GM12801 (cell line): ENCODE results near the gene RHOU.

Experiments used
- TF ChIP-seq, protein P1 (sequence below): IDR thresholded peaks from one replicate; pipeline ENCODE4 v1.5.1; 2011; ENCODE audit warnings: control low read depth; ENCODE audit not compliant: insufficient read length; ENCODE audit errors: extremely low read depth

RHOU gene

DNA sequence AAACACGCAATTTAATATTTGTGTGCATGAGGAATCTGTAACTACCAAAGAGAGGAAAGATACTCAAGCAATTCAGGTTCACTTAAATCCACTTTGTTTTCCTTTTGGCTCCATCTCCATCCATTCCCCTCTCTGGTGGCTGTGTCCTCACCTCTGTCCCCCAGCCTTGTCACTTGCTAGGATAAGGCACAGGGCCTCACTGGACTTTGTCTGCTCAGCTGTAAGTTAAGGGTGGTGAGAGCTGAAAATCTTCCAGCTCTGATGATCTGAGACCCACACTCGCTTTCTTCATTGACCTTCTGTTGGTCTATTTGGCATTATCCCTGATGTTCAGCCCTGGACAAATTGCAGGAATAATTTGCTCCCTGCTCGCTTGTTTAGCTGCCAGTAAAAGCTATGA lies 56.5 kb downstream of the RHOU start:
- TF ChIP-seq, protein P1, sequence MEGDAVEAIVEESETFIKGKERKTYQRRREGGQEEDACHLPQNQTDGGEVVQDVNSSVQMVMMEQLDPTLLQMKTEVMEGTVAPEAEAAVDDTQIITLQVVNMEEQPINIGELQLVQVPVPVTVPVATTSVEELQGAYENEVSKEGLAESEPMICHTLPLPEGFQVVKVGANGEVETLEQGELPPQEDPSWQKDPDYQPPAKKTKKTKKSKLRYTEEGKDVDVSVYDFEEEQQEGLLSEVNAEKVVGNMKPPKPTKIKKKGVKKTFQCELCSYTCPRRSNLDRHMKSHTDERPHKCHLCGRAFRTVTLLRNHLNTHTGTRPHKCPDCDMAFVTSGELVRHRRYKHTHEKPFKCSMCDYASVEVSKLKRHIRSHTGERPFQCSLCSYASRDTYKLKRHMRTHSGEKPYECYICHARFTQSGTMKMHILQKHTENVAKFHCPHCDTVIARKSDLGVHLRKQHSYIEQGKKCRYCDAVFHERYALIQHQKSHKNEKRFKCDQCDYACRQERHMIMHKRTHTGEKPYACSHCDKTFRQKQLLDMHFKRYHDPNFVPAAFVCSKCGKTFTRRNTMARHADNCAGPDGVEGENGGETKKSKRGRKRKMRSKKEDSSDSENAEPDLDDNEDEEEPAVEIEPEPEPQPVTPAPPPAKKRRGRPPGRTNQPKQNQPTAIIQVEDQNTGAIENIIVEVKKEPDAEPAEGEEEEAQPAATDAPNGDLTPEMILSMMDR: no peak

DNA sequence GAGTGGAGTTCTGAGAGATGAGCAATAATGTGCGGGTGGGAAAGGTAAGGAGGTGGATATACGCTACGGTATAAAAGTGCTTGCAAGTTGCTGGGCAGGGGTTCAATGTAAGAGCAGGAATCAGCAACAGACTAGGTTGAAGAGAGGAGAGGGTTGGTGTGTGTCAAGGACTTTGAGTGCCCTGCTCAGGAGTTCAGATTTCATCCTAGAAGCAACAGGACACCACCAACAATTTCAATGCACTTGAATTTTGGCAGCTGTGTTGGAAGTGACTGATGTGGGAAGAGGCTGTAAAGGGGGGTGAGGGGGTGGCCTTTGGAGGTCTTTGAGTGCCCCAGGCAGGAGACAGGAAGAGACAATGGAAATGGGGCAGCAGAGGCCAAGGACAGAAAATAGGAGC lies 57.3 kb downstream of the RHOU start:
- TF ChIP-seq, protein P1: no peak

DNA sequence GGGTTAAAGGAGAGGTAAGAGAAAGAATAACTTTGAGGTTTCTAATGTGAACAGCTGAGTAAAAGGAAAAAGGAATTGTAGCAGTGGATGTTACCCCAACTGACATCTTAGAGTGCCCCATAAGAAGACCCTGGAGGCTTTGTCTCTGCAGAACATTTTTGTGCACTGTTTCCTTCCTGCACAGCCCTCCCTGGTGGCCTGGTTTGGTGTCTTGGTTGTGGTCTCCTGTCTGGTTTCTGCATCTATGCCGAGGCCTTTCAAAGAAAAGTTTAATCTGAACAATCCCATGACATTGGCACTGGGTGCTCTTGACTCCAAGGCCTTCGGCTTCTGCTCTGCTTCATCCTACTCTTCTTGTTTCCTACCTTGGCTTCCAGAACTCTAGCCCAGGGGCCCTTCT lies 57.8 kb downstream of the RHOU start:
- TF ChIP-seq, protein P1: no peak

DNA sequence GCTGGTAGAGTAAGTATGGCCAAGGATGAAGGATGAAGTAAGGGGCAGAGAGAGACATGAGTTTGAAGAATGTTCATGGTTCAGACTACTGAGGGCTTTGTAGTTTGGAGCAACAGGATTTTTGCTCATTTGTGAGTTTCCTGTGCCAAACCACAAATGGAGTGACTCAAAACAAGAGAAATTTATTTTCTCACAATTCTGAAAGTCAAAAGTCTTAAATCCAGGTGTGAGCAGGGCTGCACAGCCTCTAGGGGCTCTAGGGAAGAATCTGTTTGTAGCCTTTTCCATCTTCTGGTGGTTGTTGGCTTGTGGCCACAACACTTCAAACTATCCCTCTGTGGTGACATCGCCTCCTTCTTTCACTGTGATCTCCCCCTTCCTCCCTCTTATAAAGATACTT lies 58.9 kb downstream of the RHOU start:
- TF ChIP-seq, protein P1: no peak

DNA sequence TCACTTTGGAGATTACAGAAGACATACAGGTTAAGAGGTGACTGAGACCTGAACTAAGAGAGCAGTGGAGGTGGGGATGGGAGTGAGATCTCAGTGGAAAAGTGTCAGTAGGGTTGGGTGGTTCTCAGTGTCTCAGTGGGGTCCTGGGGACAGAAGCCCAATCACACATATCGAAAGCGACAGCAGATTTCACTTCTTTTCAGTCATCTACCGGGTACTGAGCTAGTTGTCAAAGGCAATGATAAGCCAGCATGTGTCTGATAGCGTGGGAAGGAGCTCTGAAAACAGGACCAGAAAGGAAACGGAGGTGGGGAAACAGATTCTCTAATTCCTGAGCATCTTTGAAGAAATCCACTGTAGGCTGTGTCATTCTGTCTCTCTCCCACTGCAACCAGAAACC lies 59.5 kb downstream of the RHOU start:
- TF ChIP-seq, protein P1: no peak

DNA sequence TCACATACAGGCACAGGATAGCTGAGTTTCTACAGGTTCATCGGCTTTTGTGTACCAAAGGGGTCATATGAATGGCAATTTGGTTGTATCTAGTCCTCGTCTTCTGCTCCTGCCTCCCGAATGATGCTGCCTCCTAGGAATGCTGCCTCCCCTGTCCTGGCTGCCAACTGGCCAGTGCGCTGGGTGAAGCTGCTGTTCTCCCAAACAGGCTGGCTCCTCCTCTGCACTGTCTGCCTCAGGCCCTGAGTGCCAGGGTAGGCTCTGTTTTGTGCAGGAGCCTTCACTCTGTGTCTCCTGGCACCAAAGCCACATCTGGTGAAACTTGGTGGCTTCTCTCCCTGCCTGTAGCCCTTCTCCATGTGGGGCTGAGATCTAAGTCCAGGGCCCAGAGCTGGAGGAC lies 60.3 kb downstream of the RHOU start:
- TF ChIP-seq, protein P1: no peak
